ENCODE results near the gene MARK3.
A peak's percentile ranks its signal among the peaks of the same experiment; 100 is the strongest.

MARK3 gene

GRCh38 chr14:103480595-103480994, 95.4 kb downstream of the MARK3 start:
- peaks cover 46% of the 10 kb centered on the region for H3K36me3 ChIP-seq (replicated peaks)
- H3K4me3 ChIP-seq, result no peak overlapping the region
- H3K4me1 ChIP-seq, result no peaks in the 10 kb centered on the region
- H3K27me3 ChIP-seq (ENCODE audit: low read depth), result no peaks in the 10 kb centered on the region
- H3K9me3 ChIP-seq, result no peaks in the 10 kb centered on the region
- DNase-seq (ENCODE audit: low spot score in 2 of 2), result no peak
- in situ Hi-C loops (cut with MboI; ENCODE audit: low sequenced_read_pairs), result no loop called here

GRCh38 chr14:103483600-103483999, 98.4 kb downstream of the MARK3 start:
- Histone ChIP-seq H3K9me3 (no peaks in the 10 kb centered on the region), H3K27me3 (ENCODE audit: low read depth) (no peaks in the 10 kb centered on the region), H3K36me3 (replicated peaks) (peaks cover 31% of the 10 kb centered on the region), H3K4me3 (no peak overlapping the region), H3K4me1 (no peaks in the 10 kb centered on the region)
- no peak for DNase-seq (ENCODE audit: low spot score in 2 of 2)
- in situ Hi-C loops (cut with MboI; ENCODE audit: low sequenced_read_pairs), result no loop called here

GRCh38 chr14:103485504-103485903, 100.3 kb downstream of the MARK3 start:
- Histone ChIP-seq H3K36me3 (replicated peaks) (peaks cover 27% of the 10 kb centered on the region), H3K4me1 (no peaks in the 10 kb centered on the region), H3K9me3 (no peaks in the 10 kb centered on the region), H3K27me3 (ENCODE audit: low read depth) (no peaks in the 10 kb centered on the region), H3K4me3 (no peak overlapping the region)
- in situ Hi-C loops (cut with MboI; ENCODE audit: low sequenced_read_pairs), result no loop called here
- no peak for DNase-seq (ENCODE audit: low spot score in 2 of 2)

GRCh38 chr14:103488071-103488470, 102.9 kb downstream of the MARK3 start:
- Histone ChIP-seq H3K4me1 (no peaks in the 10 kb centered on the region), H3K9me3 (no peaks in the 10 kb centered on the region), H3K4me3 (no peak overlapping the region), H3K36me3 (replicated peaks) (peaks cover 20% of the 10 kb centered on the region), H3K27me3 (ENCODE audit: low read depth) (no peaks in the 10 kb centered on the region)
- no peak for DNase-seq (ENCODE audit: low spot score in 2 of 2)
- in situ Hi-C loops (cut with MboI; ENCODE audit: low sequenced_read_pairs), result no loop called here

GRCh38 chr14:103488960-103489359, 103.7 kb downstream of the MARK3 start:
- H3K27me3 ChIP-seq (ENCODE audit: low read depth), result no peaks in the 10 kb centered on the region
- no peaks in the 10 kb centered on the region for H3K9me3 ChIP-seq
- in situ Hi-C loops (cut with MboI; ENCODE audit: low sequenced_read_pairs), result no loop called here
- peaks cover 22% of the 10 kb centered on the region for H3K36me3 ChIP-seq (replicated peaks)
- H3K4me1 ChIP-seq, result no peaks in the 10 kb centered on the region
- no peak for DNase-seq (ENCODE audit: low spot score in 2 of 2)
- no peak overlapping the region for H3K4me3 ChIP-seq

- no peak for DNase-seq (ENCODE audit: low spot score in 2 of 2)
- H3K4me1 ChIP-seq, result no peaks in the 10 kb centered on the region
- H3K27me3 ChIP-seq (ENCODE audit: low read depth), result no peaks in the 10 kb centered on the region
- peaks cover 24% of the 10 kb centered on the region for H3K36me3 ChIP-seq (replicated peaks)
- in situ Hi-C loops (cut with MboI; ENCODE audit: low sequenced_read_pairs), result no loop called here
- no peak overlapping the region for H3K4me3 ChIP-seq
- no peaks in the 10 kb centered on the region for H3K9me3 ChIP-seq
Measured at GRCh38 chr14:103489621-103490020, 104.4 kb downstream of the MARK3 start.

GRCh38 chr14:103491691-103492090, 106.5 kb downstream of the MARK3 start:
- H3K36me3 ChIP-seq (replicated peaks), result peaks cover 31% of the 10 kb centered on the region
- H3K27me3 ChIP-seq (ENCODE audit: low read depth), result no peaks in the 10 kb centered on the region
- H3K9me3 ChIP-seq, result no peaks in the 10 kb centered on the region
- DNase-seq (ENCODE audit: low spot score in 2 of 2), result no peak
- in situ Hi-C loops (cut with MboI; ENCODE audit: low sequenced_read_pairs), result no loop called here
- H3K4me3 ChIP-seq, result no peak overlapping the region
- H3K4me1 ChIP-seq, result no peaks in the 10 kb centered on the region

- H3K27me3 ChIP-seq (ENCODE audit: low read depth), result no peaks in the 10 kb centered on the region
- H3K9me3 ChIP-seq, result no peaks in the 10 kb centered on the region
- H3K4me3 ChIP-seq, result no peak overlapping the region
- no peaks in the 10 kb centered on the region for H3K4me1 ChIP-seq
- in situ Hi-C loops (cut with MboI; ENCODE audit: low sequenced_read_pairs), result no loop called here
- H3K36me3 ChIP-seq (replicated peaks), result peaks cover 29% of the 10 kb centered on the region
- DNase-seq (ENCODE audit: low spot score in 2 of 2), result no peak
Measured at GRCh38 chr14:103492156-103492925, 107.1 kb downstream of the MARK3 start.

- no peak overlapping the region for H3K4me3 ChIP-seq
- no peaks in the 10 kb centered on the region for H3K27me3 ChIP-seq (ENCODE audit: low read depth)
- H3K9me3 ChIP-seq, result no peaks in the 10 kb centered on the region
- H3K36me3 ChIP-seq (replicated peaks), result peaks cover 35% of the 10 kb centered on the region
- in situ Hi-C loops (cut with MboI; ENCODE audit: low sequenced_read_pairs), result no loop called here
- DNase-seq (ENCODE audit: low spot score in 2 of 2), result no peak
- no peaks in the 10 kb centered on the region; the same call in 1 of the 2 replicates for H3K4me1 ChIP-seq
Measured at GRCh38 chr14:103495854-103496253, 110.6 kb downstream of the MARK3 start.

- Histone ChIP-seq H3K4me1 (no peaks in the 10 kb centered on the region; the same call in 1 of the 2 replicates), H3K27me3 (ENCODE audit: low read depth) (no peaks in the 10 kb centered on the region), H3K36me3 (replicated peaks) (peaks cover 44% of the 10 kb centered on the region), H3K4me3 (no peak overlapping the region), H3K9me3 (no peaks in the 10 kb centered on the region)
- DNase-seq (ENCODE audit: low spot score in 2 of 2), result no peak
- in situ Hi-C loops (cut with MboI; ENCODE audit: low sequenced_read_pairs), result no loop called here
Measured at GRCh38 chr14:103496776-103497175, 111.6 kb downstream of the MARK3 start.

- Histone ChIP-seq H3K36me3 (replicated peaks) (peaks cover 46% of the 10 kb centered on the region), H3K4me1 (no peaks in the 10 kb centered on the region; the same call in 1 of the 2 replicates), H3K9me3 (no peaks in the 10 kb centered on the region), H3K4me3 (no peak overlapping the region), H3K27me3 (ENCODE audit: low read depth) (no peaks in the 10 kb centered on the region)
- in situ Hi-C loops (cut with MboI; ENCODE audit: low sequenced_read_pairs), result no loop called here
- no peak for DNase-seq (ENCODE audit: low spot score in 2 of 2)
Measured at GRCh38 chr14:103499709-103500108, 114.5 kb downstream of the MARK3 start.

GRCh38 chr14:103500148-103500990, 115.2 kb downstream of the MARK3 start:
- in situ Hi-C loops (cut with MboI; ENCODE audit: low sequenced_read_pairs), result no loop called here

GRCh38 chr14:103501041-103501870, 116.0 kb downstream of the MARK3 start:
- Histone ChIP-seq H3K27me3 (ENCODE audit: low read depth) (no peaks in the 10 kb centered on the region), H3K4me1 (no peaks in the 10 kb centered on the region; the same call in 1 of the 2 replicates), H3K9me3 (no peaks in the 10 kb centered on the region), H3K4me3 (no peak overlapping the region), H3K36me3 (replicated peaks) (peaks cover 45% of the 10 kb centered on the region)
- no peak for DNase-seq (ENCODE audit: low spot score in 2 of 2)
- in situ Hi-C loops (cut with MboI; ENCODE audit: low sequenced_read_pairs), result no loop called here

More at GRCh38 chr14:103500148-103500990, 115.2 kb downstream of the MARK3 start:
- Histone ChIP-seq H3K9me3 (no peaks in the 10 kb centered on the region), H3K4me3 (no peak overlapping the region), H3K4me1 (no peaks in the 10 kb centered on the region; the same call in 1 of the 2 replicates), H3K36me3 (replicated peaks) (peaks cover 44% of the 10 kb centered on the region), H3K27me3 (ENCODE audit: low read depth) (no peaks in the 10 kb centered on the region)
- DNase-seq (ENCODE audit: low spot score in 2 of 2), result peak; percentile 83 to 93

All from HAP-1 (cell line).